NCI-H82 treated with DMSO at 0.1 percent for 48 hours (cell line): ENCODE data around the gene RAE1.
"Not testable (repeated sequence)": the region's sequence is repeated elsewhere in the genome, so short reads cannot be mapped to it uniquely, and the experiment has no call there.

Experiments used
- DNase-seq: peaks from one replicate; lab custom pipeline; 2025; ENCODE audit not compliant: unreplicated experiment; lab: John Stamatoyannopoulos, UW

The RAE1 gene

GRCh38 chr20:57411406-57412283, 60.6 kb downstream of the RAE1 start:
- DNase-seq: no peak

- DNase-seq: no peak
Observed at GRCh38 chr20:57412347-57413029, 61.4 kb downstream of the RAE1 start.

DNA sequence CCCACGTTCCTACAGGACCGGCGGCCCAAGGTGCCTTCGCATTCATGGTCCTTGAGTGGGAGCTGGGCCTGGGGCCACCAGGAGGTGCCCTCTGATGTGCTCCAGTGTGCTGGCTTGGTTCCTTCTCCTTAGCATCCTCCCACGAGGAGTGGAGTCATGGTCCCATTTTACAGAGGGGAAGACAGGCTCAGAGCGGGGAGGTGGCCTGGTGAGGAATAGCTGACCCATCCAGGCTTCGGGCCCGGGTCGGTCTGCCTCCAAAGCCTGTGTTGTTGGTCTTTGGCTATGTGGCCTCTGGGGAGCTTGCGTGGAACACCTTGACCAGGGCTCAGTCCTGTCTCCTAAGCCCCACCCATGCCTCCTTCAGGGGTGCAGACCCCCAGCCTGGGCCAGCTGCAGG, 62.9 kb downstream of the RAE1 start:
- DNase-seq: no peak

- DNase-seq: no peak
Observed at GRCh38 chr20:57414867-57415592, 64.0 kb downstream of the RAE1 start.

DNA sequence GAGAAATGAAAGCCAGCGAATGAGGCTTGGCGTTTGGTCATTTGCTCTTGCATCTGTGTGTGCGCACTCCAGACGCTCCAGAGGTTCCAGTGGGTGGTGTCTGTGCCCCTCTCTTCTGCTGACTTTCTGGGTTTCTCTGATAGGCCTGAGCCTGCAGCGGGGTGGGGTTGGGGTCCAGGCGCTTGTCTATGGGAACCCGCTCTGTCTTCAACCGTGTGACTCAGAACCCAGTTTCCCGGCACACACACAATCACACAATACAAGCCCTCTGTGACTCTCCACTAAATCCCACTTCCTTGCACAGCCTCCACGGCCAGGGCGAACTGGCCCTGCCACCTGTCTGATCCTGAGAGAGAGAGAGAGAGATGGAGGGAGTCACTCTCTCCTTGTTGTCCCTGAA, 64.7 kb downstream of the RAE1 start:
- DNase-seq: no peak

DNA sequence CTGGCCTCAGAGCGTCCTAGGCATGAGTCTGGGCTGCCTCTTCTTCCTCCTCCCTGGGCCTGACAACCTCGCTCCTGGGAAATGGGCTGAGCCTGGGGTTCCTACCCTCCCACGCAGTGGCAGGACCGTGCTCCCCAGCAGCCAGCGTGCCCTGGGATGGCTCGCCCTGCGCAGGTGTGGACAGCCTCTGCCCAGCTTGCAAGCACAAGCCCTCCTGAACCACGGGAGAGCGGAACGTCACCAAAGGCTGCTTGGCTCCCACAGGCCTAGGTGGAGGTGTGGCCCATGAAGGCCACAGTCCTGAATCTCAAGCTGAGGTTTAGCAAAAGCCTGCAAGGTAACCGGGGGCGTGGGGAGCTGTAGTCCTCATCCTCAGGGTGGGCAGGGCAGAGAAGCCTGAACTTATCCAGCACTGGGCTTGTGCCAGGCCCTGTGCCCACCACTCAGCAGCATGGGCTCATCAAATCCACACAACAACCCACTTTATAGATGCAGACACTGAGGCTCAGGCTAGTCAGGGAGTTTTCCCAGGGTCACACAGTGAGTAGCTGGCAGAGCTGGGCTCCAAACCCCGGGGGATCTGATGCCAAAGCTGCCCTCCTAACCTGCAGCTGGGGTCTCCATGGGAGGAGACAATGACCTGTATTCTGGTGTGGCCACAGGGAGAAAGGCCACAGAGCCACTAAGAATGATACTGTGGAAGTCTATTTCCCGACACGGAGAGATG, 65.4 kb downstream of the RAE1 start:
- DNase-seq: no peak

- DNase-seq: no peak
Observed at GRCh38 chr20:57417051-57417689, 66.1 kb downstream of the RAE1 start.

DNA sequence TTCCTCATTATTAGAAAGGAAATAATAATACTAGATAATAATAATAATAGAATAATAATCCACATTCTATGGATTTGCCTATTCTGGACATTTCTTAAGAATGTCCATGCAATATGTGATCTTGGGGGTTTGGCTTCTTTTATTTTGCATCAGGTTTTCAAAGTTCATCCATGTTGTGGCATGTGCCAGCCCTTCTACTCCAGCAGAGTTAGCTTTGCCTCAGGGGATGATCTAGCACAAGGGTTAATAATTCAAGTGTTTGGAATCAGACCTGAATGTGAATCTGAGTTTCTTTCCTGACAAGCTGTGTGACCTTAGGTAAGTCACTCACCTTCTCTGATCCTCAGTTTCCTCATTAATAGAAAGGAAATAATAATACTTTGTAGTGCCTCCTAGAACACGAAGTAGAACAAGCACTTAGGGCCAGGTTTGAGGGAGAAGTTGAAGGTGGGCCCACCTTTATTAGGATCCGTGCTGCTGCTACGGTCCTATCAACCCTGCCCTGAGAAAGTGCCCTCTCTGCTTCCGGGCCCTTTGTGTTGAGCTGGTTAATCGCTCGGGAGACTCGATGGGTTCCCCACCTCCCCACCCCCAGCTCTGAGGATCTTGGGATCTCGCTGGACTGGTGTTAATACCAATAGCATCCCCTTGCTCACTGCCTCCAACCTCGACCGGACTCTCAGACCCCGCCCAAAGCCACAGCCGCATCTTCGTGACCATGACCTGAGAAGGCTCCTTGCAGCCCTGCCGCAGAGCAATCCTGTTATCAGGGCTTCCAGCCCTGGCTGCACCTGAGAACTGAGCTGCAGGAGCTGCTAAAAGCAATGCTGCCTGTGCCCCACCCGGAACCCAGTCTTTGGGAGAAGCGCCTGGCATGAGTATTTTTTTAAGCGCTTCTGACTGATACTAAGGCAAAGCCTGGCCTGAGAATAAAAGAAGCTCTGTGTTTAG, 67.0 kb downstream of the RAE1 start:
- DNase-seq: no peak

GRCh38 chr20:57419479-57419878, 68.4 kb downstream of the RAE1 start:
- not testable (repeated sequence) for DNase-seq

DNA sequence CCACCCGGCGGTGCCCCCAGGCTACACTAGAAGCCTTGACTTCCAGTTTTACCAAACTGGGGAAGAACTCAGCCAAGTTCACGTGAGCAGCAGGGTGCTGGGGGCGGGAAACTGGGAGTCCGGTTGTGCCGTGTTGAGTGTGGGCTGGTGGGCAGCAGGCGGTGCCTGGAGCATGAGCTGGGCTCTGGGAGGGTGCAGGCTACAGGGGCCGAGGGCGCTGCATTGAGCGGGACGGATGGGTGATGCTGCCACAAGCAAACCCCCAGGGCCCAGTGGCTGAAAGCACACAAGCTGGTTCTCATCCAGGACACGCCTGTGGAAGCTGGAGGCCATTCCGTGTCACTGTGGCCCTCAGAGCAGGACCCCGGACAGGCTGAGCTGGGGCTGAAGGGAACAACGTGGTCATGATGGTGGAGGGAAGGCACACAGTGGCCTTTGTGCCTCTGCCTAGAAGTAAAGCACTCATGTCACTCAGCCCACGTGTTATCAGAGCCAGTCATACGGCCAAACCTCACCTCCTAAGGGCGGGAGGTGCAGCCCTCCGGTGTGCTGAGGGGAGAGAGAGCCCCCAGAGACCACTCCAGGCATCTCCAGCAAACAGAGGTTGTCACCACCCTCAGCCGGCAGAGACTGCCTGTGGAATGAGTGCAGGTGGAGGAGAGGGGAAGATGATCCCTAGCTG, 69.7 kb downstream of the RAE1 start:
- DNase-seq: no peak

DNA sequence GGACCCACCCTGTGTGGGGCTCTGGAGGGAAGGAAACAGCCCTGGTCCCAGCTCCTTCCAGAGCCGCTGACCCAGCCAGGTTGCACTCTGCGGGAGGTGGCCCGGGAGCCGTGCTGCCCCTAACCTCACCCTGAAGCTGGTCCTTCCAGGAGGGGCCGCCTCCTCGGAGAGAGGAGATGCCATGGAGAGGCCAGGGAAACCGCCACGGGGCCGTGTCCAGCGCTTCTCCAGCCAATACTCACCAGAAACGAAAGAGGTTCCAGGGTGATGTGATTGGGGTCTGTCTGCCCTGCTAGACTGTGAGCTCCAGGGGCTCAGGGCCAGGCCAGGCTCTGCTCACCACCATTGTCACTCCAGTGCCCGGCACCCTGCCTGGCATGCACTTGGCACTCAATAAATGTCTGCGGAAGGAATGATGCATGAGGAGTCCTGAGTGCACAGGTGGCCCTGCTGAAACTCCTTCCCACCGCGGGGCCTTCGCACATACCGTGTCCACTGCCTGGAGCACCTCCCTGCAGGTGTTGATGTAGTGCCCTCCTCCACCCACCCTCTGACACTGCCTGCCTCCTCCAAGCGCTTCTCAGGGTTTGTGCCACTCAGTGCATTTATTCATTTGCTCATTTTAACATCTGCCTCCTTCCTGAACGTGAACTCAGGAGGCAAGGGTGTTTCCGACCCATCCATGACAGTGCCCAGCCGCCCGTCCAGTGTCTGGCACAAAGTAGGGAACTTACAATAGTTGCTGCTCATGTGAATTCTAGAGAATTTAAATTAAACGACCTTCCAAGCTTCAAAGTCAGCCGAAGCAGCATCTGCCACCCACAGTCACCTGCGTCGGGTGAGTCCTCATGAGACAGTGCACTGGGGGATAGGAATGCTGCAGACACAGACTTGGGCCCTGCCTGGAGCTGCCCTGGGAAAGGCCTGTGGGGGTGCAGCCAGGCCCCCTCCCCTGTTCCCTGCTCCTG, 70.5 kb downstream of the RAE1 start:
- DNase-seq: no peak

GRCh38 chr20:57422254-57422653, 71.2 kb downstream of the RAE1 start:
- no peak for DNase-seq

- no peak for DNase-seq
Observed at GRCh38 chr20:57425150-57426013, 74.3 kb downstream of the RAE1 start.

GRCh38 chr20:57426271-57426689, 75.2 kb downstream of the RAE1 start:
- no peak for DNase-seq

DNA sequence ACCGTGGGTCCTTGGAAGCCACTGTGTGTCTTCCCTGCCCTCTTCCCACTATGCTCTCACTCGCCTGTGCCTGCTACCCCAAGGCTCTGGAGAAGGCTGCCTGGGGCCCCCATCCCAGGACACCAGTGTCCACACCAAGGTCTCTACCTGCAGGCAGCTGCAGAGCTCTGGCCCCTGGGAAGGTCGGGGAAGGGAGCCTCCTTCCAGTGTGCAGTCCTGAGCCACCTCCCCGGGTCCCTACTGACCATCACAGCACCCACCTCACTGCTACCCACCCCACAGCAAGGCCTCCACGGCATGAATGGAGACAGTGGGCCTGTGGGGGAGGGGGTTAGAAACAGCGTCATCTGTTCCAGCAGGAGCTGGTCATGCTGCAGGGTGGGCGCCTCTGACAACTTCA, 75.8 kb downstream of the RAE1 start:
- no peak for DNase-seq

DNA sequence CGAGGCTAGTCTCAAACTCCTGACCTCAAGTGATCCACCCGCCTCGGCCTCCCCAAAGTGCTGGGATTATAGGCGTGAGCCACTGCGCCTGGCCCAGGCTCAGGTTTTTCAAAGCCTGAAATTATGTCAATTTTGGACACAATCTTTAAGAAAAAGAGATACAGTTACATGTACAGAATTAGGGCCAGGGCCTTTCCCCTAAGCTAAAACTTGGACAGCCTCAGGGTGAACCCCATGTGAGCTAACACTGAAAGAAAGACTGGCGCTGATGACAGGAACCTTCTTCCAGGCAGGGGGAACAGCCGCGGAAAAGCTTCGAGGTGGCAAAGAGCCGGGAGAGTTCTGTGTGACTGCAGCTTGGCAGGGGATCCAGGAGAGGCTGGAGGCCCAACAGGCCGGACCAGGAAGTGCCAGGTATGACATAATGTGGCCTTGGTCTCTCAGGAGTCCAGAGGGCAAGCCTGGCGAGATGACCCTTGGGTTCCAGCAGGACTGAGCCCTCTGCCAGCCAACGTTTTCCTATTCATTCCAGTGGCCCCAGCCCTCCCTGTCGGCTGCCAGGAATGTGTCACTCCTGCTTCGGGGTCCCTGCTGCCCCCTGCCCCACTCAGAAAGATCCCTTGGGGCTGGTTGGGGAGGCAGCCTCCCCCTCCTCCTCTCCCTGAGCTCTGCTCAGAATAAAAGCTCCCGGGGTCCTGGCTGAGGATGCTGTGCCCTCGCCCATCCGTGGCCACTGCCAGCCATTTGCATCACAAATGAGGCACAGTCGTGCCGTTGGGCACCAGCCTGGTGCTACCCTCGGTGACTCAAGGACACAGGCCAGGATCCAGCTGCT, 77.5 kb downstream of the RAE1 start:
- DNase-seq: no peak
